ENCODE results near the gene ZWILCH. TPM values are rescaled to one million over a fixed set of nuclear protein-coding genes. Genes with fewer than 3 reads are reported as not detected.

Gene ZWILCH
- polyA plus RNA-seq, 3 donors from 2014 or later = 9.2 to 16.6 (median 12.5) TPM

Other genes starting within 250 kb of the ZWILCH start
- 10 to 100 TPM; 27.6 to 38.2 (median 27.8) TPM for gene DIS3L, start 211.8 kb upstream of the ZWILCH start, polyA plus RNA-seq
- 10 to 100 TPM in 1 of 3 donors, 1 to 10 TPM in 2; 4.0 to 10.2 (median 7.2) TPM for gene TIPIN, start 148.6 kb upstream of the ZWILCH start, polyA plus RNA-seq
- gene MAP2K1, start 118.4 kb upstream of the ZWILCH start, polyA plus RNA-seq = 10 to 100 TPM; 30.7 to 58.3 (median 48.9) TPM
- 10 to 100 TPM; 48.9 to 88.4 (median 49.8) TPM for gene SNAPC5, start 7.6 kb upstream of the ZWILCH start, polyA plus RNA-seq
- gene RPL4, start 471 bp upstream of the ZWILCH start, polyA plus RNA-seq = 100 to 1,000 TPM; 391 to 659 (median 556) TPM
- gene LCTL, start 60.7 kb downstream of the ZWILCH start, polyA plus RNA-seq = under 1 TPM in 1 of 3 donors, not detected in 2; 0.12 TPM
- gene SMAD6, start 196.9 kb downstream of the ZWILCH start, polyA plus RNA-seq = not detected